ENCODE results near the gene RNF208.

GRCh38 chr9:137235424-137236237 lies 13.6 kb upstream of the RNF208 start:
- no peak for TF ChIP-seq POLR2A (conservative IDR thresholded peaks at IDR 0.05)
- no peak for TF ChIP-seq CTCFL (IDR thresholded peaks at IDR 0.05; ENCODE audit: borderline replicate concordance, insufficient read depth, low read depth, low read length, poor library complexity, severe bottlenecking)
- TF ChIP-seq RBFOX2 (IDR thresholded peaks at IDR 0.05; ENCODE audit: low read depth, low read length): no peak
- TF ChIP-seq ATF3 (IDR thresholded peaks at IDR 0.05): no peak
- TF ChIP-seq ATF3 (CRISPR knock-in tag; conservative IDR thresholded peaks at IDR 0.05): no peak
- TF ChIP-seq MAFK (IDR thresholded peaks at IDR 0.05; ENCODE audit: low read length): no peak
- no peak for TF ChIP-seq ZNF311 (CRISPR knock-in tag; IDR thresholded peaks at IDR 0.05)
- TF ChIP-seq ZNF609 (CRISPR knock-in tag; IDR thresholded peaks at IDR 0.05; ENCODE audit: borderline replicate concordance): no peak
- TF ChIP-seq POLR2AphosphoS2 (IDR thresholded peaks at IDR 0.05; ENCODE audit: low read length): no peak
- no peak for TF ChIP-seq TEAD2 (tag; IDR thresholded peaks at IDR 0.05)
- no peak for TF ChIP-seq ZNF76 (CRISPR knock-in tag; IDR thresholded peaks at IDR 0.05; ENCODE audit: borderline replicate concordance)
- TF ChIP-seq EP300 (IDR thresholded peaks at IDR 0.05; ENCODE audit: low read length): no peak
- no peak for TF ChIP-seq JUN (IDR thresholded peaks at IDR 0.05; ENCODE audit: borderline replicate concordance, low read depth, low read length)
- TF ChIP-seq JUN (CRISPR knock-in tag; IDR thresholded peaks at IDR 0.05; ENCODE audit: borderline replicate concordance): no peak

All from K562 (cell line).